22Rv1 (cell line): ENCODE measurements around the gene SCAPER.
"Not testable (repeated sequence)": the region's sequence is repeated elsewhere in the genome, so short reads cannot be mapped to it uniquely, and the experiment has no call there.

Experiments used
- CTCF ChIP-seq: fragments of 450-650 bp; IDR thresholded peaks from 2 replicates; pipeline ENCODE4 v1.5.1; 2017; ENCODE audit warnings: mild to moderate bottlenecking
- ZFX ChIP-seq: fragments of 450-650 bp; IDR thresholded peaks from 2 replicates; pipeline ENCODE4 v1.6.1; 2017; ENCODE audit warnings: antibody characterized with exemption, borderline replicate concordance

- not testable (repeated sequence) for TF ChIP-seq CTCF, ZFX
These were observed 54.8 kb downstream of the SCAPER start for GRCh38 chr15:76850367-76850766.
